HG03442 (cell line): Measurements from ENCODE around the gene C2orf81.

ENCODE experiments used
- ATAC-seq: cut with Tn5 transposase; IDR thresholded peaks from one replicate; pipeline ENCODE4 v1.9.1; 2021; ENCODE audit warnings: mild to moderate bottlenecking, moderate library complexity; ENCODE audit not compliant: unreplicated experiment

The C2orf81 gene

GRCh38 chr2:74364533-74365505 lies 56.6 kb downstream of the C2orf81 start:
- no peak for ATAC-seq
